CD4-positive, alpha-beta T cell treated with Interleukin-4 for 4 hours (primary cell): ENCODE data around the gene MEF2C.

ENCODE experiments used
- DNase-seq: peaks from one replicate; pipeline ENCODE4 v3.0.0-alpha.2; 2020

The MEF2C gene

GRCh38 chr5:88745093-88745696 is 137.8 kb downstream of the MEF2C start:
- no peak for DNase-seq

- DNase-seq: no peak
These were observed 139.7 kb downstream of the MEF2C start for GRCh38 chr5:88743231-88743834.

- DNase-seq: no peak
These were observed 141.0 kb downstream of the MEF2C start for GRCh38 chr5:88741964-88742363.

GRCh38 chr5:88740604-88741185 is 142.3 kb downstream of the MEF2C start:
- no peak for DNase-seq

GRCh38 chr5:88736494-88736893 is 146.5 kb downstream of the MEF2C start:
- no peak for DNase-seq

- DNase-seq: no peak
These were observed 148.0 kb downstream of the MEF2C start for GRCh38 chr5:88734983-88735382.

GRCh38 chr5:88734191-88734640 is 148.8 kb downstream of the MEF2C start:
- peak; percentile 8 for DNase-seq

GRCh38 chr5:88732862-88733261 is 150.1 kb downstream of the MEF2C start:
- no peak for DNase-seq

- peak; percentile 23 for DNase-seq
These were observed 150.8 kb downstream of the MEF2C start for GRCh38 chr5:88732181-88732633.

- DNase-seq: no peak
These were observed 153.2 kb downstream of the MEF2C start for GRCh38 chr5:88729829-88730182.

GRCh38 chr5:88729084-88729828 is 153.7 kb downstream of the MEF2C start:
- peak; percentile 56 for DNase-seq

GRCh38 chr5:88727705-88728313 is 155.2 kb downstream of the MEF2C start:
- peak; percentile 21 for DNase-seq

- no peak for DNase-seq
These were observed 157.5 kb downstream of the MEF2C start for GRCh38 chr5:88725454-88725853.

- DNase-seq: no peak
These were observed 158.8 kb downstream of the MEF2C start for GRCh38 chr5:88724201-88724600.

- DNase-seq: no peak
These were observed 160.4 kb downstream of the MEF2C start for GRCh38 chr5:88722546-88723073.

- DNase-seq: no peak
These were observed 163.6 kb downstream of the MEF2C start for GRCh38 chr5:88719434-88719833.

GRCh38 chr5:88718736-88719135 is 164.2 kb downstream of the MEF2C start:
- no peak for DNase-seq

- DNase-seq: no peak
These were observed 166.9 kb downstream of the MEF2C start for GRCh38 chr5:88716101-88716500.

- no peak for DNase-seq
These were observed 167.5 kb downstream of the MEF2C start for GRCh38 chr5:88715503-88715902.

- no peak for DNase-seq
These were observed 169.2 kb downstream of the MEF2C start for GRCh38 chr5:88713818-88714217.

- no peak for DNase-seq
These were observed 174.1 kb downstream of the MEF2C start for GRCh38 chr5:88708682-88709398.

- no peak for DNase-seq
These were observed 175.0 kb downstream of the MEF2C start for GRCh38 chr5:88708021-88708420.
